H9 (cell line): Measurements from ENCODE around the gene PLCXD3. TPM values are rescaled to one million over a fixed set of nuclear protein-coding genes. Genes with fewer than 3 reads are reported as not detected.

ENCODE experiments used
- DNase-seq: peaks from one replicate; pipeline ENCODE4 v3.0.0-alpha.2; 2017
- H2AFZ ChIP-seq: one replicate; pipeline ENCODE4 v1.6.1; 2013; ENCODE audit warnings: mild to moderate bottlenecking, low read length, control low read depth, moderate library complexity
- H2AK5ac ChIP-seq: 2 replicates; pipeline ENCODE4 v1.6.1; 2013; ENCODE audit warnings: low read length, control low read depth, mixed read lengths; ENCODE audit not compliant: insufficient read length
- H2BK120ac ChIP-seq: one replicate; pipeline ENCODE4 v1.6.1; 2013; ENCODE audit warnings: low read depth, mild to moderate bottlenecking, low read length, control low read depth, inconsistent platforms; ENCODE audit not compliant: poor library complexity, severe bottlenecking
- H2BK12ac ChIP-seq: 2 replicates; pipeline ENCODE4 v1.6.1; 2013; ENCODE audit warnings: low read length, control low read depth, mixed read lengths, low read depth; ENCODE audit not compliant: insufficient read length
- H2BK15ac ChIP-seq: 2 replicates; pipeline ENCODE4 v1.6.1; 2013; ENCODE audit warnings: low read depth, low read length, control low read depth
- H2BK20ac ChIP-seq: one replicate; pipeline ENCODE4 v1.6.1; 2013; ENCODE audit warnings: low read depth, mild to moderate bottlenecking, low read length, control low read depth, inconsistent platforms; ENCODE audit not compliant: poor library complexity, severe bottlenecking
- H2BK5ac ChIP-seq: 2 replicates; pipeline ENCODE4 v1.6.1; 2013; ENCODE audit warnings: low read length, control low read depth, mixed read lengths; ENCODE audit not compliant: insufficient read length
- H3K14ac ChIP-seq: 2 replicates; pipeline ENCODE4 v1.6.1; 2013; ENCODE audit warnings: low read length, control low read depth; ENCODE audit not compliant: insufficient read depth
- H3K18ac ChIP-seq: 2 replicates; pipeline ENCODE4 v1.6.1; 2013; ENCODE audit warnings: low read depth, mild to moderate bottlenecking, mixed read lengths, low read length, control low read depth; ENCODE audit not compliant: insufficient read length
- H3K23ac ChIP-seq: 2 replicates; pipeline ENCODE4 v1.6.1; 2013; ENCODE audit warnings: low read length, control low read depth, mixed read lengths, low read depth; ENCODE audit not compliant: insufficient read length
- H3K23me2 ChIP-seq: 2 replicates; pipeline ENCODE4 v1.6.1; 2013; ENCODE audit warnings: low read depth, mild to moderate bottlenecking, mixed read lengths, low read length, control low read depth; ENCODE audit not compliant: insufficient read length, poor library complexity, severe bottlenecking
- H3K27ac ChIP-seq: 2 replicates; pipeline ENCODE4 v1.5.1; 2013; ENCODE audit warnings: low read length, control low read depth, mixed read lengths, low read depth; ENCODE audit not compliant: insufficient read length
- H3K27me3 ChIP-seq: 2 replicates; pipeline ENCODE4 v1.6.1; 2013; ENCODE audit warnings: low read length, control low read depth, inconsistent platforms; ENCODE audit not compliant: insufficient read depth
- H3K4ac ChIP-seq: 2 replicates; pipeline ENCODE4 v1.6.1; 2013; ENCODE audit warnings: low read depth, mild to moderate bottlenecking, control low read depth, inconsistent platforms, low read length, moderate library complexity
- H3K4me1 ChIP-seq: 2 replicates; pipeline ENCODE4 v1.6.1; 2013; ENCODE audit warnings: low read length, control low read depth, inconsistent platforms; ENCODE audit not compliant: insufficient read depth
- H3K4me2 ChIP-seq: 2 replicates; pipeline ENCODE4 v1.6.1; 2013; ENCODE audit warnings: low read length, control low read depth, mixed read lengths; ENCODE audit not compliant: insufficient read length, insufficient read depth
- H3K56ac ChIP-seq: 2 replicates; pipeline ENCODE4 v1.6.1; 2013; ENCODE audit warnings: low read depth, mild to moderate bottlenecking, mixed read lengths, low read length, control low read depth; ENCODE audit not compliant: insufficient read length
- H3K79me1 ChIP-seq: 2 replicates; pipeline ENCODE4 v1.6.1; 2013; ENCODE audit warnings: low read depth, mild to moderate bottlenecking, moderate library complexity, low read length, control low read depth, inconsistent platforms; ENCODE audit not compliant: insufficient read depth, poor library complexity, severe bottlenecking
- H3K79me2 ChIP-seq: 2 replicates; pipeline ENCODE4 v1.6.1; 2013; ENCODE audit warnings: low read length, control low read depth, inconsistent platforms; ENCODE audit not compliant: insufficient read depth
- H3K9ac ChIP-seq: 2 replicates; pipeline ENCODE4 v1.6.1; 2013; ENCODE audit warnings: low read length, control low read depth, mixed read lengths; ENCODE audit not compliant: insufficient read length; ENCODE audit errors: extremely low read depth
- H3K9me3 ChIP-seq: one replicate; pipeline ENCODE4 v1.6.1; 2013; ENCODE audit warnings: low read depth, low read length, inconsistent platforms; ENCODE audit not compliant: control insufficient read depth
- H3T11ph ChIP-seq: one replicate; pipeline ENCODE4 v1.6.1; 2013; ENCODE audit warnings: mild to moderate bottlenecking, low read length, control low read depth, inconsistent platforms
- H4K20me1 ChIP-seq: one replicate; pipeline ENCODE4 v1.6.1; 2013; ENCODE audit not compliant: control insufficient read depth, insufficient read length, insufficient read depth
- H4K5ac ChIP-seq: 2 replicates; pipeline ENCODE4 v1.6.1; 2013; ENCODE audit warnings: low read depth, mild to moderate bottlenecking, mixed read lengths, low read length, control low read depth; ENCODE audit not compliant: insufficient read length
- H4K8ac ChIP-seq: replicated peaks from 2 replicates; pipeline ENCODE4 v1.6.1; 2013; ENCODE audit warnings: low read length, control low read depth, mixed read lengths, low read depth; ENCODE audit not compliant: insufficient read length
- H4K91ac ChIP-seq: 2 replicates; pipeline ENCODE4 v1.6.1; 2013; ENCODE audit warnings: low read depth, mild to moderate bottlenecking, moderate library complexity, mixed read lengths, low read length, control low read depth; ENCODE audit not compliant: insufficient read length
- H3K27ac Mint-ChIP-seq, 3 experiments: 2 replicates in 2 of 3; 3 replicates in 1 of 3; pipeline ENCODE4 v1.8.0; 2020 to 2021; ENCODE audit warnings: mixed read lengths in 3 of 3, mild to moderate bottlenecking in 1 of 3, moderate library complexity in 1 of 3
- H3K27me3 Mint-ChIP-seq: 2 replicates; pipeline ENCODE4 v1.8.0; 2021; ENCODE audit warnings: low read depth, mild to moderate bottlenecking, moderate library complexity, mixed read lengths
- H3K36me3 Mint-ChIP-seq, 3 experiments: 2 replicates in 2 of 3; 3 replicates in 1 of 3; pipeline ENCODE4 v1.8.0; 2020 to 2021; ENCODE audit warnings: low read depth in 3 of 3, mixed read lengths in 3 of 3; ENCODE audit not compliant: insufficient read depth in 1 of 3
- H3K4me1 Mint-ChIP-seq, 2 experiments: 2 replicates each; pipeline ENCODE4 v1.8.0; 2020; ENCODE audit warnings: mixed read lengths in 2 of 2
- H3K4me3 Mint-ChIP-seq, 2 experiments: 2 replicates in 1 of 2; 3 replicates in 1 of 2; pipeline ENCODE4 v1.8.0; 2020 to 2021; ENCODE audit warnings: mild to moderate bottlenecking in 2 of 2, mixed read lengths in 2 of 2, moderate library complexity in 1 of 2
- H3K9me3 Mint-ChIP-seq, 2 experiments: 2 replicates in 1 of 2; 3 replicates in 1 of 2; pipeline ENCODE4 v1.8.0; 2020; ENCODE audit warnings: mild to moderate bottlenecking in 2 of 2, mixed read lengths in 2 of 2, moderate library complexity in 1 of 2
- WGBS: extraction: QIAGEN DNeasy Blood & Tissue Kit; methylation state at CpG from one replicate; pipeline ENCODE4 v1.1.7; 2013; ENCODE audit warnings: missing lambda C conversion rate, low lambda C conversion rate, mixed read lengths; ENCODE audit not compliant: insufficient read length; ENCODE audit errors: extremely low coverage; 5-methylcytosine and 5-hydroxymethylcytosine counted together
- total RNA-seq: library from RNA; stranded (reverse); gene quantifications from 2 replicates; pipeline ENCODE4 v1.2.1, GENCODE V29; 2021
- TF ChIP-seq, protein P1 (sequence below): fragments of 200-600 bp; sonication (generic); conservative IDR thresholded peaks from 3 replicates; pipeline ENCODE4 v1.8.0; 2021; ENCODE audit warnings: antibody characterized with exemption, mild to moderate bottlenecking

Gene PLCXD3
- total RNA-seq, 1 experiment from 2014 or later, result not detected

DNA sequence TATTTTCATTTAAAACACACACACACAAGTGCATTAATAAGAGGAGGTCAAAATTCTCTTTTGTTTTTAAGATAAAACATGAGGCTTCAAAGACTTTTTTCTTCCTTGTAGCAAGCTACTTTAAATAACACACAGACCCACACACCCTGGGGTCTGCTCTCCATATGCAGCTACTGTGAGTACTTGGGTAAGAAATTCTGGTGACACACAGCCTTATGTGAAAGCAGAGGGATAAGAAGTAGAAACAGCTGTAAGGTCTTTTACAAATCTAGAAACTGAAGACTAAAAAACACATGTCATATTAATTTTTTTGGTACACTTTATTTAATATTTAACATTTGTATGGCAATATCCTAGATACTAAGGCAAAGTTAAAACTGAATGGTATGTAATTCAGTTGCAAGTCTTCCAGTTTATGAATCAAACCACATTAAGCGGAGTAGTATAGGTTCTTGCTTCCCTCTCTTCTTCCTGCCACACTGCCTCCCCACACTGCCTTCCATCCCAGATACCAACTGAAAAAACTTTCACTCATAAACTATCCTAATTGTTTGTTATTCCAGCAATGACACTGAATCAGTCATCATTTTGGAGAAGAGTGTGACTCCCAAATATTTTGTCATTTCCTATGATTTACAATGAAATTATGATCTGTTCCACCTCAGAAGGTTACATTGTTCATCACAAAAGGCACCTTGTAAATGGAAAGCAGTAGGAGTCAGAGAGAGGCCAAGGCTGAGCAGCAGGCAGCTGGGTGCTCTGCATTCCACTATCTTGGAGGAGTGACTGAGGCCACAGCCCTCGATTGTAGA, 92.0 kb downstream of the PLCXD3 start:
- Histone ChIP-seq H3K79me2 (no peaks in the 10 kb centered on the region), H3K23me2 (no peaks in the 10 kb centered on the region), H4K8ac (no peak overlapping the region), H2BK15ac (no peak overlapping the region), H3K4ac (no peak overlapping the region), H3K18ac (no peak overlapping the region), H2AFZ (no peak overlapping the region), H3K4me1 (no peaks in the 10 kb centered on the region; the same call in 1 of the 2 replicates), H4K91ac (no peak overlapping the region), H3K14ac (no peak overlapping the region), H3K9ac (no peak overlapping the region), H4K20me1 (no peaks in the 10 kb centered on the region), H3K79me1 (no peaks in the 10 kb centered on the region), H3K27me3 (no peaks in the 10 kb centered on the region), H2BK20ac (no peak overlapping the region), H4K5ac (no peak overlapping the region), H3K4me2 (no peak overlapping the region), H3K9me3 (no peaks in the 10 kb centered on the region), H2AK5ac (no peak overlapping the region), H3K56ac (no peak overlapping the region), H2BK12ac (no peak overlapping the region), H2BK5ac (no peak overlapping the region), H3K27ac (no peak overlapping the region), H3T11ph (no peak overlapping the region), H2BK120ac (no peak overlapping the region), H3K23ac (no peak overlapping the region)
- WGBS, result no CpG with 5 or more reads among the region's 2 CpGs
- H3K4me3 Mint-ChIP-seq, result no peak overlapping the region
- no peaks in the 10 kb centered on the region for H3K36me3 Mint-ChIP-seq
- peak; percentile 41 for DNase-seq
- H3K27me3 Mint-ChIP-seq, result no peaks in the 10 kb centered on the region
- no peaks in the 10 kb centered on the region for H3K9me3 Mint-ChIP-seq
- peak overlapping the region; percentile 68 to 84 (median 80); a peak in 5 of 7 replicates for H3K27ac Mint-ChIP-seq
- H3K4me1 Mint-ChIP-seq, result peaks cover 14% of the 10 kb centered on the region in 2 experiments
- TF ChIP-seq, protein P1, sequence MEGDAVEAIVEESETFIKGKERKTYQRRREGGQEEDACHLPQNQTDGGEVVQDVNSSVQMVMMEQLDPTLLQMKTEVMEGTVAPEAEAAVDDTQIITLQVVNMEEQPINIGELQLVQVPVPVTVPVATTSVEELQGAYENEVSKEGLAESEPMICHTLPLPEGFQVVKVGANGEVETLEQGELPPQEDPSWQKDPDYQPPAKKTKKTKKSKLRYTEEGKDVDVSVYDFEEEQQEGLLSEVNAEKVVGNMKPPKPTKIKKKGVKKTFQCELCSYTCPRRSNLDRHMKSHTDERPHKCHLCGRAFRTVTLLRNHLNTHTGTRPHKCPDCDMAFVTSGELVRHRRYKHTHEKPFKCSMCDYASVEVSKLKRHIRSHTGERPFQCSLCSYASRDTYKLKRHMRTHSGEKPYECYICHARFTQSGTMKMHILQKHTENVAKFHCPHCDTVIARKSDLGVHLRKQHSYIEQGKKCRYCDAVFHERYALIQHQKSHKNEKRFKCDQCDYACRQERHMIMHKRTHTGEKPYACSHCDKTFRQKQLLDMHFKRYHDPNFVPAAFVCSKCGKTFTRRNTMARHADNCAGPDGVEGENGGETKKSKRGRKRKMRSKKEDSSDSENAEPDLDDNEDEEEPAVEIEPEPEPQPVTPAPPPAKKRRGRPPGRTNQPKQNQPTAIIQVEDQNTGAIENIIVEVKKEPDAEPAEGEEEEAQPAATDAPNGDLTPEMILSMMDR, result no peak
